ENCODE measurements around the gene TLE4.
"Not testable (repeated sequence)": the region's sequence is repeated elsewhere in the genome, so short reads cannot be mapped to it uniquely, and the experiment has no call there.

Gene TLE4

DNA sequence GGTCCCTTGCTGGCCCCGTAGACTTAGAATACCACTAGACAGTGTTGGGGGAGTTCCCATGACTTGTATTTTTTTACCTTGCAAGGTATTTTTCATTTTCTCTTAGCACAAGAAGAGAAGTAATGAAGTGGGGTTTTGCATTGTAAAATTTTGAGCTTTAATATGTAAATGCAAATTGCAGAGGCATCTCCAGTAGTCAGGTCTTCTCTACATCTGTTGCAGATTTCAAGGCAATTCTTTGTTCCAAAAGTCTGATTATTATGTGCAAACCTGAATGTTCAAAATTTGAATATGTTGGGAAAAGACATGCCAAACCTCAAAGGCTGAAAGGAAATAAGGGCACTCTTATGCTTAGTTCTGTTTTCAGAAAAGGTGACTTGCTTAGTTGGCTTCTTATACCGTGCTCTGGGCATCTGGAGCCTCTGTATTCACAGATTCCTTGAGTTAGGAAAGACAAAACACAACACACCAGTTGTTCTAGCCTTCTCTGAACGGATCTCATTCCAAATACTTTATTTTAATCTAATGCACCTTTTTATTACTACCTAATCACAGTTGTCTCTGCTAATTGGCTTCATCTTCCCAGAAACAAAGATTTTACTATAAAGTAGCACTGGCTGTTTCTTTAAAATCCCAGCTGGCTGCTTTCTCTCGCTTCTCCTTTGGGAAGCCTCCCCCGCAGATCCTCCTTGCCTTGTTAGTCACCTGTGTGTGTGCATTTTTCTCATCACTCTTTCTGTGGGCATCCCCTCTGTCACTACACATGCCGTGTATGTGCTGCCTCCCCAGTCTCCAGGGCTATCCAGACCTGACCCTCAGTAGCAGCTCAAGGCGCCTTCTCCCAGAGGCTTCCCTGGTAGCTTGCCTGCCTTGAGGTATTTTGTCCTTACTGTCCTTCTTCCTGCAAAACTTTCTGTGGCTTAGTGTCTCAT is 138.2 kb downstream of the TLE4 start:
- peak in 2 of 51 donors; percentile 25 to 48 for DNase-seq

GRCh38 chr9:79711874-79712273 is 140.1 kb downstream of the TLE4 start:
- DNase-seq: no peak

DNA sequence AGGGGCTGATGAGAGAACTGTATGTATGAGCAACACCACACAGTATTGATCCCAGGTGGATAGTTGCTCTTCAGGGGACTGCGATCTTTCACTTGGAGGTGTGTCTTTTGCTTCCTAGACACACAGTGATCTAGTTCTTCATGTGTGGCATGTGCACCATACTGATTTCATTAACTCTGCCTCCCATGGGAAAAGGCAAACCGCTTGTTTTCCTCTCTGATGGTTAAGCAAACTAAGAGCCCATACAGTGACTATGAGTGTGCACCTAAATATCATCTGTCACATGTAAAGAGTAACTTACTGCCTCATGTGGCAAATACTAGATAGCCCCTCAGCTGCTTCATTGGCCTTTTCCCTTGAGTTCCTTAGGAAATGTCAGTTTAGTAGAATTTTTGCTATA is 147.3 kb downstream of the TLE4 start:
- no peak for DNase-seq

DNA sequence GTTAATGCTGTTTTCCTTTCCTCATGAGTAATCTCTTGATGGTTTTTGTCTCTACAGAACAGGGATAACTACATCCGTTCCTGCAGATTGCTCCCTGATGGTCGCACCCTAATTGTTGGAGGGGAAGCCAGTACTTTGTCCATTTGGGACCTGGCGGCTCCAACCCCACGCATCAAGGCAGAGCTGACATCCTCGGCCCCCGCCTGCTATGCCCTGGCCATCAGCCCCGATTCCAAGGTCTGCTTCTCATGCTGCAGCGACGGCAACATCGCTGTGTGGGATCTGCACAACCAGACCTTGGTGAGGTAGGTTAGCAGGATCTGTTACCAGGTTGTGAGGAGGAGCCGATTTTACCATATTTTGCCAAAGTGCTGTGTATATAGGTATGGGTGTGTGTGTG is 148.2 kb downstream of the TLE4 start:
- DNase-seq: no peak

DNA sequence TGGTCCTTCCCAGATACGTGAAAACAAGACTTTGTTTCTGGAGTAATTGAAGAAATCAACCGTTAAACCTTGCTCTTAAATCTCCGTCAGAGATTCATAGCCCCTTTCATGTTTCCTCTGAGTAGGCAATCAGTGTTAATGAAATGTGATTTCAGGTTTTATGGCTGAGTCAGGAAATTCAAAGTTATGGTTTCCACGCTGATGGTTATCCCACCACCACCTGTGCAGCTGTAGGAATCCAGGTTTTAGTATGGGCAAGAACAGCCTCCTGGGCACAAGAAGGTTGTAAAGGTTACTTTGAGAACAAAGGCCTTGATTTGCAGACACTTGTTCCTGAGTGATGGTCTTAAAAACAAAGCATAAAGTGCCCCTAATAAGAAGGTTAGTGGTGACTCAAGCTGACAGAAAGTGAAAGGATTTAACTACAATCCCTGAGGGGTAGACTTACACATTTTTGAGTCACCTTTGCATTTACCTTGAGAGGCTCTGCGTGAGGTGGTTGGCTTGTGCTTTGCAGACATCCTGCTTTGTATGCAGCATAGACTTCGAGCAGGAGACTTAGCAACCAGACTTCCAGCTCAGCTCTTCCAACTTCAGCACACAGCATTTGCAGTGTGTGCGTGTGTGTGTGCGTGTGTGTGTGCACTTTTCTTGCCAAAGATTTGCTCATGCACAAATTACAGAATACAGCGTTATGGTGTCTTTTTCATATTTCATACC is 159.6 kb downstream of the TLE4 start:
- DNase-seq: no peak

- no peak for DNase-seq
These were observed 163.4 kb downstream of the TLE4 start for GRCh38 chr9:79735023-79735779.

DNA sequence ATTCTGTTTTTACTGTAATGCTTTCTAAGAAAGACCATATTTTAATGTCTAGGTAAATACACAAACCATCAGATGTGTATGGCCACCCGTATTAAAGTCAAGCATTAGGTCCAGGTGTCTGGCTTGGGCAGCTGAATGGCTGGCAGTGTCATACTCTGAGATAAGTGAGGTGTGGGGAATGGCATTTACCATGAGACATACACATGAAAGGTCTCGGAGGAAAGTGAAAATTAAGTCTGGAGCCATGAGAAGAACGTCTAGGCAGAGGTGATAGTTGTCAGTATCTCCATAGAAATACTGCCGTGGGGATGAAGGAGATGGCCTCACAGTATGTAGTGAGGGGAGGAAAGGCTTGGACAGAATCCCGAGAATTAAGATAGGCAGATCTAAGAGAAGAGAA is 164.3 kb downstream of the TLE4 start:
- DNase-seq: no peak

GRCh38 chr9:79741381-79741780 is 169.6 kb downstream of the TLE4 start:
- no peak for DNase-seq

DNA sequence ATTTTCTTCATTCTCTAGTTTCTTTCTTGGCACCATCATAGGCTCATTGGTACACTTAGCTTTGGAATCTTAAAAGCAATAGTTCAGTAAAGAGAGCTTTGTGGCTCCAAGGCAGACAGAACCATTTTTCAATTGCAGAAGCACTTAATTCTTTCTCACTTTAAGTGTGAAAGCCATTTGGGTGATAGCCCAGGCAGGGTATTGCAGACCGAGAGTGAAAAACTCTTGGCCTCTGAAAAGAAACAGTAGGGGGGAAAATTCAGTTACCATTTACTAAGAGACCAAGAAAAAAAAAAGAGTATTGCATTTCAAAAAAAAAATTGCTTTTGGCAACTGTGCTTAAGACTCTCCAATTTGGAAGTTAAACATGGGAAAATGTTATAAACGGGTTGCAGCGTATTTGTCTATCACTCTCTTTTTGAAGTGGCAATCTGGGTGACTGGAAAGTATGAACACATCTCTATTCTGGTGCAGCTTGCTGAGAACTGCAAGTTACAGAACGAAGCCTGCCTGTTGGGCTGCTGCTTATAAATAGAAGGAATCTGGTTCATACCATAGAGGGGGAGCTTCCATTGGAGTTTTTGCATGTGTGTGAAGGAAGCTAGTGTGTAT is 170.5 kb downstream of the TLE4 start:
- peak in 11 of 51 donors; percentile 3 to 44 (median 8) for DNase-seq

DNA sequence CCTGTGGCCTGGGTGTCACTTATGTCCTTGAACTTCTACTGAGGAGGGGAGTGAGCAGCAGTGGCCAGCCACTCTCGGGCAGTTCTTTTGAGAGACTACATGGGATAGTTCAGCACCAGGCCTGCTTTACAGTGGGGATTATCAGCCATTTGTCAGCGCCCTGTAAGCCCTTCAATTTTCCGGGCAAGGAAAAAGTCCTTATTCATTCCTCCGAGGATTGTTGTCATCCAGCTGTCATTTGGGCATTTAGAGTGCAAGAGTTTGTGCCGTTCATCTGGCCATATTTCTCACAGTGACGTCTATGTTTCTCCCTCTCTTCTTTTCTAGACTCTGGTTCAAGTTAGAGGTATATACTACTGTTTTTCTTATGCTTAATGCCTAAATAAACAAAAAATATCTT is 172.8 kb downstream of the TLE4 start:
- DNase-seq: no peak

DNA sequence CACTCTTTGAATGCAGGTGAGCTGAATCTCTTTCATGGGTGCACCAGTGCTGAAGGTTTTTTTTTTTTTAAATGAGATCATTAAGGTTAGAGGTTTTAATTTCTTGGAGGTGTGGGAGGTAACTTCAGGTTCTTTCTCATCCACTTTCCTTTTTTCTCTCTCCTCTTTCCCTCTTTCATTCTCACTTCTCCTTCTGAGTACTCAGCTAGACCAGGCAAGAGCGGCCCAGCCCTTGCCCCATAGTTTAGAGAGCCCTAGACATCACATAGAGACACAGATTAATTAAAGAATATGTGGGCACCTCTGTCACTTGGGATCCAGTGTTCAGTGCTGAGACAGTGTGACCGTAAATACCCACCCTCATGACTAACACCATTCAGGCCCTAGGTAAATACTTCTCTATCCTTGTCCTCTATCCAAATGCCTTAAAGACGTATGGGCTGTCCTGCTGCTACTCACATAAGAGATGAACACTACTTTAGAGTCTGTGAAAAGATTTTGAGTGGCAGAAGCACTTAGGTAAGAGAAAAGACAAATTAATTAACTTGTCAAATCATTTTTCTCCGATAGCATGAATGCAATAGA is 174.1 kb downstream of the TLE4 start:
- no peak for DNase-seq

GRCh38 chr9:79751895-79752466 is 180.2 kb downstream of the TLE4 start:
- DNase-seq: not testable (repeated sequence)

- no peak for DNase-seq
These were observed 184.6 kb downstream of the TLE4 start for GRCh38 chr9:79756414-79756813.

DNA sequence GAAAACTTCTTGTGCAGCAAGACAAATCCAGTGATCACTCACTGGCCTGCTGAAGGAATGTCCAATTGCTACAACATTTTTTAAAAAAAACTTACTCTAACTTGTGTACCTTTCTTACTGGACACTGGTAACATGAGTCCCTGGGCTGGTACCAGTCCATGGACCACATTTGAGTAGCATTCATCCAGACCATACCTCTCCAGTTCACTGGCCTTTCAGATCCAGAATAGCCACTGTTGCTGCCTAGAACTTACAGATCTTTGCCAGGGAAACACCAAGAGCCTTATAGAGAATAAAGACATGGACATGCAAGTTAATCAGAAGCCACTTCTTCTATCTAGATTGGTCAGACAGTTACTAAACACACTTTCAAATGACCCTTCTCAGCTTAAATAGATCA is 185.3 kb downstream of the TLE4 start:
- no peak for DNase-seq

GRCh38 chr9:79757881-79758669 is 186.3 kb downstream of the TLE4 start:
- DNase-seq: no peak

- DNase-seq: no peak
These were observed 187.7 kb downstream of the TLE4 start for GRCh38 chr9:79759460-79759859.

DNA sequence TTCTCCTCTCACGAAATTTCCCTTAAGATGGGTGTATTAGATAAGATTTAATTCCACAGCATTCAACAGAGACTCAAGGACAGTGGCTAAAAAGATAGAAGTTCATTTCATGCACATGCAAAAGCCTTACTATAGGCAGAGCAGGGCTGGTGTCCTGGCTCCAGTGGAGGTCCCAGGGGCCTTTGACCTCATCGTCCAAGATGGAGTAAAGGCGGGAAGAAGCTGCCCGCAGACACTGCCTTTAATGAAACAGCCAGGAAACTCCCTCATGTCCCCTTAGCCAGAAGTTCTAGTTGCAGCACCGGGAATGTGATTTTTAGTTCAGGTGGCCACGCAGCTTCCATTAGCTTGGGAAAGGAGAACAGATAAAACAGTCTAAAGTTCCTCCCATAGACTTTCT is 190.3 kb downstream of the TLE4 start:
- DNase-seq: no peak

GRCh38 chr9:79763671-79764285 is 192.0 kb downstream of the TLE4 start:
- DNase-seq: peak in 4 of 51 donors; percentile 2 to 4 (median 2)

DNA sequence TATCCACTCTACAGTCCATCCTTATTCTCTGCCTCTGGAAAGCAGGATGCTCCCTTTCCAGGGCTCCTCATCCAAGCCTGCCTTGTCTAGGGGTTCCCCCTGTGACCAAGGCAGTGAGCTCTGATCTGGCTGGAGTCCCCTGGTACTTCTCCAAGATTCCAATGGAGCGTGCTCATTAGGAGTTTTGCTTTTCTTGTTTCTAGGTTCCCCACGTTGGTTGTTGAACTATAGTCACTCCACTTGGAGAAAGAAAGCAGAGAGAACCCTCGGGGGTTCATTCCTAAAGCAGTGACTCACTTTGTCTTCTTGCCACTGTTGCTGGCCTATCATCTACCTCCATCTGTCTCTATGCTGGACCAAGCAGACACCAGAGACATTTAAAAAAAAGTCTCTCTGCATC is 192.6 kb downstream of the TLE4 start:
- DNase-seq: peak in 2 of 51 donors; percentile 4 to 30

Data from hypothalamus (tissue), 51 donors.